ENCODE measurements around the gene PLA2G2E.
A peak's percentile ranks its signal among the peaks of the same experiment; 100 is the strongest.

- peak in 6 of 7 experiments; percentile 55 to 98 (median 84) for TF ChIP-seq CTCF (IDR thresholded peaks at IDR 0.05)
- TF ChIP-seq POLR2A (IDR thresholded peaks at IDR 0.05): peak in 2 of 4 donors; percentile 51 to 61
These were observed 41.0 kb downstream of the PLA2G2E start, which contains the start of gene OTUD3 for GRCh38 chr1:19882111-19883071.

All from stomach (tissue), 4 donors.